ENCODE data around the gene TIAM1. TPM values are rescaled to one million over a fixed set of nuclear protein-coding genes. Genes with fewer than 3 reads are reported as not detected.

The TIAM1 gene
- total RNA-seq, 1 experiment from 2014 or later: 15.2 TPM

- intact Hi-C loops (cut with micrococcal nuclease; ENCODE audit: unreplicated experiment): loop anchor here (10.0 kb wide), 1 partner anchor 318 kb away; no protein-coding TSS in a partner anchor
- BruUV-seq (replicated peaks): no TSS peak
Observed at GRCh38 chr21:31196724-31197123, 147.3 kb downstream of the TIAM1 start.

GRCh38 chr21:31195334-31196015 is 148.6 kb downstream of the TIAM1 start:
- TF ChIP-seq CTCF (IDR thresholded peaks at IDR 0.05; ENCODE audit: unreplicated experiment): no peak
- intact Hi-C loops (cut with micrococcal nuclease; ENCODE audit: unreplicated experiment): loop anchor here (10.0 kb wide), 1 partner anchor 319 kb away; no protein-coding TSS in a partner anchor
- CTCF ChIA-PET: no interaction called here
- DNase-seq: no peak
- Mint-ChIP-seq H3K4me3 (ENCODE audit: low read depth, unreplicated experiment) (no peak overlapping the region), H3K36me3 (ENCODE audit: insufficient read depth, unreplicated experiment) (no peaks in the 10 kb centered on the region), H3K9me3 (ENCODE audit: low read depth, unreplicated experiment) (no peaks in the 10 kb centered on the region), H3K4me1 (ENCODE audit: low read depth, unreplicated experiment) (no peaks in the 10 kb centered on the region), H3K27ac (ENCODE audit: unreplicated experiment) (no peak overlapping the region), H3K27me3 (ENCODE audit: unreplicated experiment) (no peaks in the 10 kb centered on the region)
- no TSS peak for BruUV-seq (replicated peaks)

More at GRCh38 chr21:31196724-31197123, 147.3 kb downstream of the TIAM1 start:
- Mint-ChIP-seq H3K4me1 (ENCODE audit: low read depth, unreplicated experiment) (no peaks in the 10 kb centered on the region), H3K36me3 (ENCODE audit: insufficient read depth, unreplicated experiment) (no peaks in the 10 kb centered on the region), H3K27ac (ENCODE audit: unreplicated experiment) (no peak overlapping the region), H3K9me3 (ENCODE audit: low read depth, unreplicated experiment) (no peaks in the 10 kb centered on the region), H3K27me3 (ENCODE audit: unreplicated experiment) (no peaks in the 10 kb centered on the region), H3K4me3 (ENCODE audit: low read depth, unreplicated experiment) (no peak overlapping the region)
- CTCF ChIA-PET: no interaction called here
- no peak for DNase-seq
- no peak for TF ChIP-seq CTCF (IDR thresholded peaks at IDR 0.05; ENCODE audit: unreplicated experiment)

- no peak for TF ChIP-seq CTCF (IDR thresholded peaks at IDR 0.05; ENCODE audit: unreplicated experiment)
- Mint-ChIP-seq H3K27me3 (ENCODE audit: unreplicated experiment) (no peaks in the 10 kb centered on the region), H3K9me3 (ENCODE audit: low read depth, unreplicated experiment) (no peaks in the 10 kb centered on the region), H3K36me3 (ENCODE audit: insufficient read depth, unreplicated experiment) (no peaks in the 10 kb centered on the region), H3K4me3 (ENCODE audit: low read depth, unreplicated experiment) (no peak overlapping the region), H3K4me1 (ENCODE audit: low read depth, unreplicated experiment) (no peaks in the 10 kb centered on the region), H3K27ac (ENCODE audit: unreplicated experiment) (no peak overlapping the region)
- no peak for DNase-seq
- CTCF ChIA-PET: interaction anchor here (0.6 kb wide), 1 partner anchor 423 kb away, joined by 4 read pairs; no protein-coding TSS in a partner anchor
- no TSS peak for BruUV-seq (replicated peaks)
- intact Hi-C loops (cut with micrococcal nuclease; ENCODE audit: unreplicated experiment): loop anchor here (10.0 kb wide), 1 partner anchor 320 kb away; no protein-coding TSS in a partner anchor
Observed at GRCh38 chr21:31194510-31195293, 149.4 kb downstream of the TIAM1 start.

- Mint-ChIP-seq H3K27ac (ENCODE audit: unreplicated experiment) (no peak overlapping the region), H3K9me3 (ENCODE audit: low read depth, unreplicated experiment) (no peaks in the 10 kb centered on the region), H3K36me3 (ENCODE audit: insufficient read depth, unreplicated experiment) (no peaks in the 10 kb centered on the region), H3K4me3 (ENCODE audit: low read depth, unreplicated experiment) (no peak overlapping the region), H3K4me1 (ENCODE audit: low read depth, unreplicated experiment) (no peaks in the 10 kb centered on the region), H3K27me3 (ENCODE audit: unreplicated experiment) (no peaks in the 10 kb centered on the region)
- CTCF ChIA-PET: no interaction called here
- DNase-seq: no peak
- no peak for TF ChIP-seq CTCF (IDR thresholded peaks at IDR 0.05; ENCODE audit: unreplicated experiment)
- BruUV-seq (replicated peaks): no TSS peak
- intact Hi-C loops (cut with micrococcal nuclease; ENCODE audit: unreplicated experiment): loop anchor here (10.0 kb wide), 1 partner anchor 321 kb away; no protein-coding TSS in a partner anchor
Observed at GRCh38 chr21:31193761-31194160, 150.3 kb downstream of the TIAM1 start.
